ENCODE results near the gene CNNM2.
A peak's percentile ranks its signal among the peaks of the same experiment; 100 is the strongest.
"Not testable (repeated sequence)": the region's sequence is repeated elsewhere in the genome, so short reads cannot be mapped to it uniquely, and the experiment has no call there.

The CNNM2 gene

GRCh38 chr10:103042908-103043307 lies 124.8 kb downstream of the CNNM2 start:
- DNase-seq = no peak

- no peak for DNase-seq
Measured at GRCh38 chr10:103044942-103045489, 126.9 kb downstream of the CNNM2 start.

- no peak for DNase-seq
Measured at GRCh38 chr10:103045961-103046360, 127.9 kb downstream of the CNNM2 start.

GRCh38 chr10:103047381-103047780 lies 129.3 kb downstream of the CNNM2 start:
- DNase-seq = no peak

GRCh38 chr10:103049237-103049636 lies 131.1 kb downstream of the CNNM2 start:
- DNase-seq = no peak

- DNase-seq = peak; percentile 85
Measured at GRCh38 chr10:103053659-103054581, 135.8 kb downstream of the CNNM2 start.

- no peak for DNase-seq
Measured at GRCh38 chr10:103054621-103055020, 136.5 kb downstream of the CNNM2 start.

GRCh38 chr10:103055105-103055504 lies 137.0 kb downstream of the CNNM2 start:
- no peak for DNase-seq

GRCh38 chr10:103058034-103058433 lies 139.9 kb downstream of the CNNM2 start:
- no peak for DNase-seq

GRCh38 chr10:103060575-103060974 lies 142.5 kb downstream of the CNNM2 start:
- no peak for DNase-seq

- DNase-seq = no peak
Measured at GRCh38 chr10:103062854-103063590, 144.9 kb downstream of the CNNM2 start.

GRCh38 chr10:103064956-103065355 lies 146.9 kb downstream of the CNNM2 start:
- DNase-seq = no peak

- DNase-seq = no peak
Measured at GRCh38 chr10:103066141-103067098, 148.3 kb downstream of the CNNM2 start.

- DNase-seq = not testable (repeated sequence)
Measured at GRCh38 chr10:103067099-103067477, 149.0 kb downstream of the CNNM2 start.

- no peak for DNase-seq
Measured at GRCh38 chr10:103067484-103067883, 149.4 kb downstream of the CNNM2 start.

GRCh38 chr10:103067956-103068355 lies 149.9 kb downstream of the CNNM2 start:
- no peak for DNase-seq

GRCh38 chr10:103069453-103070331 lies 151.6 kb downstream of the CNNM2 start:
- DNase-seq = peak; percentile 66

- no peak for DNase-seq
Measured at GRCh38 chr10:103072276-103072675, 154.2 kb downstream of the CNNM2 start.

GRCh38 chr10:103072891-103073290 lies 154.8 kb downstream of the CNNM2 start:
- no peak for DNase-seq

GRCh38 chr10:103077020-103077419 lies 158.9 kb downstream of the CNNM2 start:
- DNase-seq = no peak

All from CD4-positive, alpha-beta T cell treated with Interleukin-4 for 4 hours (primary cell).